Suppressor macrophage treated with lipopolysaccharide for 1 hour (primary cell): ENCODE data around the gene EXT2.

Experiments
- DNase-seq, 3 donors: peaks; one replicate each; pipeline ENCODE4 v3.0.0-alpha.2; 2020 to 2022

The EXT2 gene

DNA sequence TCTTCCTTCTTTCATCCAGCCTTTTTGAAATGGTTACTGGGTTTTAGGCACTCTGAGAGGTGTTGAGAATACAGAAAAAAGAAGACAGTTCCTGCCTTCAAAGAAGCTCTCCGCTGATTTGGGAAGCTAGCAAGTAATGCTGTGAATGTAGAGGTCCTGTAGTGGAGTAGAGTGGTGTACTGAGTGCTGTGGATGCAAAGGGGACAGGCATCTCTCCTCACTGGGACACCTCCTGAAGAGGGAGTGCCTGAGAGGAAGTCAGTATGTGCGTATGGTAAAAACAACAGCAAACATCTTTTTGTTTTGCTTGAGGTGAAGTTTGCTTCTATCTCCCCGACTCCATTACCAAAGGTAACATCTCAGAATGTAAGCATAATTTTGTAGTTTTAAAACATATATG is 77.5 kb downstream of the EXT2 start:
- no peak for DNase-seq

DNA sequence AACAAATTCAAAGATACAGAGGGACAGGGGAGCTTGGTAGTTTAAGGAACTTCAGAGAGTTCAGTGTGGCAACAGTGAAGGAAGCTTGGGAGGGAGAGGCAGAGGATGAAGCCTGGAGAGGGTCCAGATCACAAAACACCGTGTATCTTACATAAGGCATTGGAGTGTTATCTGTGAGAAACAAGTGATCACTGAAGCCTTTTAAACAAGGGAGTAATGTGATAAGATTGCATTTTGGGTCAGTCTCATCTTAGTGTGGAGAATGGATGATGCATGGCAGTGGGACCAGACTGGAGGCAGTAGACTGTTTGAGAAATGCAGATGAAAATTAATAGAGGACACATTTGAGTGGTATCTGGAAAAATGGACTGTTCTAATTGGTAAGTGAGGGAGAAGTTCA is 79.4 kb downstream of the EXT2 start:
- no peak for DNase-seq

DNA sequence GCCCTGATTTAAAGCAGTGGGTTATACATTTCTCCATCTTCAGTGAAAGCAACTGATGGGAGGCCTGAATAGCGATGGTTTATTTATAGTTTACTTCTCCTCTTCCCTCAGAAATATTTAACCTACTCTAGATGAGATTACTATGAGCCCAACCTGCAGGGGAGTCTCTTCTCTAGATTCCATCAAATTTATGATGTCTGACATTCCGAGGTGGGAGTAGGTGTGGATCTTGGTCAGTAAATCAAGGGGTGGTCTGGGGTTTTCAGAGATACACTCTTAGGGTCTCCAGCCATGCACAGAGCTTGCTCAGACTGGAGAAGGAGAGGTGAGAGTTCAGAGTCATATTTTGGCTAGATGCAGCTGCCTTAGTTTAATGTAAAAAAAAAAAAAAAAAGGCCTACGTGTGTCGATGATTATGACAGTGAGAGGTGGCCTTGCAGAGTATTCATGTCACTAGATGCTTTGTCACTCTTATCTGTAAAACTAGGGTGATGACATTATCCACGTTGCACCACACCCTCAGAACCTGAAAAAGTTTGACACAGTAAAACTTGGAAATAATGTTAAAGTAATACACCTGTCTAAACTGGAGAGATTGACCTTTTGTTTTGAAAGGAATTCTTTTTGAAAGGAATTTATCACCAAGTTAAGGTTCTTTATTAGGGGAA is 81.2 kb downstream of the EXT2 start:
- no peak for DNase-seq

DNA sequence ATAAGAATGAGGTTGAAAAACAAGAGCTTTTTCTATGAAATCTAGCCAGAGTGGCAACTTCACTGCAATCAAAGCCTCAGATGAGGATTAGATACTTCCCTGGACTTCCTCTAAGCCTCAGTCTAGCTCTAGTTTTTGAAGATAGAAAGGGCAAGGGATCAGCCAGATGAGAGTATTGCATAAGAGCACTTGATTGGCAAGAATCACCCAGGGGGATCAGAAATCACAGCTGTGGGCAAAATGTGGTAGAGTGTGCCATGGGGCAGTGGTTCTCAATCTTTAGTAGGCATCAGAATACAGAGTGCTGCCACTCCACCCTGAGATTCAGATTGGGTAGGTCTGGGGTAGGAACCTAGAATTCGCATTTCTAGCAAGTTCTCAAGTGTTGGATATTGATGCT is 82.4 kb downstream of the EXT2 start:
- DNase-seq, result no peak

DNA sequence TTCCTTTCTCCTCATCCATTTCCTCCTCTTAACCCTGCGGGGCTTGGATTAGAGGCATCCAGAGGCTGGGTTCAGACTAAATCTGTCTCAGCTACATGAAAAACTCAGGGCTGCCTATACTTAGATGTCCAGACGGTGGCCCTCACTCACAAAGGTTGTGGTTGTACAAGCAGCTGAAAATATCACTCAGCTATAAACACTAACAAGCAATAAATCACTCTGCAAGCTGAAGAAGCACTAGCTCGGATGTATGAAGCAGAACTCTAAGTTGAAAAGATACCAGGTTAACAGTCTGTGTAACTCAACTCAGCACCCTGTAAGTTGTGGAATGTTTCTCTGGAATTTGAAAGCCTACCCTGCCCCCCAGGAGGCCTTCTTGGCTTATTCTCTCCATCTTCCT is 82.9 kb downstream of the EXT2 start:
- DNase-seq, result no peak

DNA sequence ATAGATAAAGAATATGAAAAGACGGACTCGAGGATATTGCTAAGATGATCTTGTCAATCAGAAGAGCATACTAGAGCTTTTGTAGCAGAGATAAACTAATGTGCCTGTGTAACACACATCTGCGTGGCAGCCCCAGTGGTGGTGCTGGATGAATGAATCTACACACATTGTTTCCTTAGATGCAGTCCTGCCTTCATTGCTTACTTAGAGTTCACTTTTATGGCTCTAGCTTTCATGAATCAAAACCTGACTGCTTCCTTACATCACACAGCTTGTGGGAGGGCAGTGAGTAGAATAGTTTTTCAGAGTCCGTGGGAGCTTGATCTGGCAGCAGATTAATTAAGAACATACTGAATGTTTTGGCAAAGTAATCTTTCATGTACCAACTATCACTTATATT is 83.7 kb downstream of the EXT2 start:
- no peak for DNase-seq

DNA sequence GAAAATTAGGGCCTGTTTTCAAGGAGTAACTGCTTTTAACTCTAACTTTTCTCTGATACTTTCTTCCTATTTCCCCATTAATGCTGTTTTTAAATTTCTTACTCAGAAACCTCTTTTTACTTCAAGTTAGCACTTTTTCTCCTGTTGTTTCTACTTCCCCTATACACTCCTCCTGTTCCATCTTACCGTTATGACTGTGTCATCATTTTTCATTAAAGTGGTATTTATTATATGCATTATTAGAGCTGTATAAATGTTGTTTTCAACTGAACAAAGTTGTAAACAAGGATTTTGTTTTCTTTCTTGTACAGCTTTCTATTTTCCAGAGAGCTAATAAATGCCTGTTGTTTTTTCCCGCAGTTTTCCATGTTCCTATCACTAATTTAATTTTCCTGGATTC is 84.6 kb downstream of the EXT2 start:
- no peak for DNase-seq

DNA sequence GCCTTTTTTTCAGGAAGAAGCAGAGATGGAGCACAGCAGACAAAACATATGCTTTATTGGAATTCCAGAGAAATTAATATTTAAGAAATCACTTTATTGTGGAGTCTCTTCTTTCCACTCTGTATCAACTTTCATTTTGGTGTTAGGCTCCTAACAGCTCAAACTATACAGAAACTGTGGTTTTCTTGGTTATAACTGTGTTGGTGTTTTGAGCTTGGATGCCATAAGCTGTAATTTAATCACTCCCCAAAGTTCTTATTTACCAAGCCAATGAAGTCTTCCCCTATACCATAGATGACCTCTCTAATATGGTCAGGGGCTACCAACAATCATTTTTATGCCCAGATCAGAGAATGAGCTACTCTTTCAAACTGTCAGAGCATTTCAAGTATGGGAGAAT is 90.0 kb downstream of the EXT2 start:
- no peak for DNase-seq

DNA sequence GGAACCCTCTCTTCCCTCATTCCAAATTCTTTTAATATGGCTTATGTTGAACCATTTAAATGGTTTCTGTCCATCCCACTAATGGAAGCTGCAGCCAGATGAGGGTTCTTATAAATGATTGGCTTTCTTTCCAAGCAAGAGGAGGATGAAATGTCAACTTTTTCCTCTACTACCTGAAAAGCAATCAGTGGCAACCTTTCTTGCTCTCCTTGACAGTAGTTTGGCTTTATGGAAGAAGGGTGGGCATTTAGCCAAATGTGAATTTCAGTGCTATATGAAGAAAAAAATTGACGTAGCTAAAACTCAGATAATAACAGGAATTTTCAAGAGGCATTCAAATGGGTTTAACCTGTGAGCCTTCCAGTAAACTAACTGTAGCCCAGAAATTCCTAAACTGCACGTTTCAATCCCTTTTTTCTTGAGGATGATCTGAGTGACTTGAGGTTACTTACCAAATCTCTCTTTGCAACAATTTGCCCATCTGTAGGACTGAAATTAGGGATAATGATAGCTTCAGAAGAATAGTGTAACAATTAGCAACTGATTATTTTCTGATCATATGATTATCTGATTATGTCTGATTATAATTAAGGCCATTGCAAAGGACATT is 90.9 kb downstream of the EXT2 start:
- no peak for DNase-seq

DNA sequence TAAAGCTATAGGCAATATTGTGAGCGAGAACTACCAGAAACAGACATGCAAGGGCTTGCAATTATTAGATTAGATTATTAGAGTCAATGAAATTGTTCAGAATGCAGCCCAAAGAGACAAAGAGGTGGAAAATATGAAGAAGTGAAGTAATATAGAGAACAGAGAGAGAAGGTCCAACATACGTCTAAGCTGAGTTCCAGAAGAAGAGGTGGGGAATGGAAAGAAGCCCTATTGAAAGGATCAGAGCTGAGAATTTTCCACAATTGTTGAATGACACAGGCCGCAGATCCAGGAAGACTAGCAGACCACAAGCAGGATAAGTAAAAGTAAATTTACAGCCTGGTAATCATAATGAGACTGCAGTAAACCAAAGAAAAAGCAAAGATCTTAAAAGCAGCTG is 93.2 kb downstream of the EXT2 start:
- no peak for DNase-seq

DNA sequence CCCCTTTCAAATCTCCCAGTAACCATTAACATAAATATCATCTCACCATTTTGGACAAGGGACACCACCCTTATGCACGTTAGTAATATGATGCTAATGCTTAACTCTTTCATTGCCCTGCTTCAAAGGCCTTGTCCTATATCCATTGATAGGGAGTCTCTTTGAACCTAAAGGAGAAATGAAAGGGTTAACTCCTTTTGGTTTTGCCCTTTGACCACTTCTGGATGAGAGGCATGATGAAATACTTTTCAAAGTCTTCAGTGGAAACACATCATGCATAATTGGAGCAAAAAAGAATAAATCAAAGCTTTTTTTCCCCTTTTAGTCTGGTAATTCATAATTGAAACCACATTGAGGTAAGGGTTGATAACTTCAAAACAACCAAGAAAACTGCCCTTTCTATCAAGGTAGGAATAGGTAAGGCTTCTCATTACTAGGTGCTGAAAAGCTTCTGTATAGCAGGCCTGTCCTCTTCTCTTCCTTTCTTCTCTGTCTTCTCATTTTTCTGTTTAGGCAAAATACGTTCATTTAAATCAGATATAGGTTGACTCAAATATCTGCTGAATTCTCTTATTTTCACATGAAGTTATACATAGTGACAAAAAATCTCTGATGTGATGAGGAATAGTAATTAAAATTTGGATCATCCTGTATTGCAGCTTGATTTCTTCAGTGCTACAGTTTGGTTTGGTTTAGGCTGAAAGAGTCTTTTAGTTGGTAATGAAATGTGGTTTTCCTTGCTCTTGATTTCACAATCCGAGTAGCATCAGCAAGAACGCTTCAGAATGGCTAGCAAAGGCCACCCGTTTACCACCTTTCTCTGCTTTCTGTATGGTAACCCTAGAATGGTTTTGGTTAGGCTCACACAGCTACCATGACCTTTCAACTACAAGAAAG is 94.8 kb downstream of the EXT2 start:
- no peak for DNase-seq

DNA sequence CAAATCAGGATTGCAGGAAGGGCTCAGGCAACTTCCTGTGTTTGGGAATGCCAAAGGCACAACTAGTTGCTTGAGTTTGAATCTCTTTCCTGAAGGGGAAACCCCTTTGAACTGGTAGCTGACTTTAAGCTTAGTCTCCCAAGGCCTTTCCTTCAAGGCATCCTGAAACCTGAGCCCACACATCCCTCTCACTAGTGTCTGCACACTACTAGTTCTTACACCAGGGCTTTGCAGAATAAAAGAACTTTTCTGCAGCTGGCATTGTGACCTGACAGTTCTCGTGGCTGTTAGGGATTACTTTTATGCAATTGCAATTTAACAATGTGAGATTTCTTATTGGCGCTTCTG is 95.4 kb downstream of the EXT2 start:
- DNase-seq, result no peak

DNA sequence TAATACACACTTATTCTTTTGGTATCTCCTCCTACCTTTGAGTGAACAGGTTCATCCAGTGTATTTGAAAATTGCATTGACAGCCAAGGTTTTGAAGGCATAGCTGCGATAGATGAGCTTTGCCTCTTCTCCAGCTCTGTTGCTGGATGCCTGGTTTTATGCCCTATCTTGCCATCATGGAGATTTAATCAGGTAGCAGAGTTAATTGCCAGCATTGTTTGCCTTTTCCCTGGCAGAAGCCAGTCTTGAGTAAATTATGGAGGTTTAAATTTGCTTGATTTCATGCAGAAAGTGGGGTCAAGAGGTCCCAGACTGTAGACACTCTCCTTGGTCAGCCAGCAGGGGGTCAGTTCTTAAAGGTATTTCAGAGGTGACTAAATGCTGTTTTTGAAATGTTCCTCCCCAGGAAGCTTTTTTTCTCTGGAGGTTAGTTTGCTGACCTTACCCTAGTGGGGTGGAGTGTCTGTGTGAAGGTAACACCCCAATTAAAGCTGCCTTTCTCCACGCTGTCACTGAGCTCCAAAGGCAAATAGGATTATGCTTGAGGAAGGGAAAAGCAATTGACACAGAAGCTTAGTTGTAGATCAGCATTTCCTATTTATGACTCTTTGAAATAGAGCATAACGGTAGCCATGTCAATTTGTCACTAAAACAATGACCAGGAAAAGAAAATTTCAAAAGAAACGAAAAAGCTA is 96.0 kb downstream of the EXT2 start:
- DNase-seq, result no peak

DNA sequence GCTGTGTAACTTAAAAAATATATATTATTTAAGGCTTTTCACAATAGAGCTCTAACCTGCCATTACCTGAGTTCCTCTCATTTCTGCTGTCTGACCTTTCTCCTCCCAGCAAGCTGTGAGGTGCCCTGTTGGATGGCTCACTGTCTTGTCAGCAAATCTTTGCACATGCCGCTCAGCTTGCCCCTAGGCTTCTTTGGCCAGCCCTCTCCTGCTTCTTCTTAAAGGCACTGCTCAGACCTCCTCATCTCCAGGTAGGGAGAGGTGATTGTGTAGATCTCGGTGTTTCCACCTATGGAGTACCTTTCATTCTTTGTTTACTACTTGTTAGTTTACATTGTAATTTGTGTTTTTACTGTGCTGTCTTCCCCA is 96.5 kb downstream of the EXT2 start:
- DNase-seq, result no peak

DNA sequence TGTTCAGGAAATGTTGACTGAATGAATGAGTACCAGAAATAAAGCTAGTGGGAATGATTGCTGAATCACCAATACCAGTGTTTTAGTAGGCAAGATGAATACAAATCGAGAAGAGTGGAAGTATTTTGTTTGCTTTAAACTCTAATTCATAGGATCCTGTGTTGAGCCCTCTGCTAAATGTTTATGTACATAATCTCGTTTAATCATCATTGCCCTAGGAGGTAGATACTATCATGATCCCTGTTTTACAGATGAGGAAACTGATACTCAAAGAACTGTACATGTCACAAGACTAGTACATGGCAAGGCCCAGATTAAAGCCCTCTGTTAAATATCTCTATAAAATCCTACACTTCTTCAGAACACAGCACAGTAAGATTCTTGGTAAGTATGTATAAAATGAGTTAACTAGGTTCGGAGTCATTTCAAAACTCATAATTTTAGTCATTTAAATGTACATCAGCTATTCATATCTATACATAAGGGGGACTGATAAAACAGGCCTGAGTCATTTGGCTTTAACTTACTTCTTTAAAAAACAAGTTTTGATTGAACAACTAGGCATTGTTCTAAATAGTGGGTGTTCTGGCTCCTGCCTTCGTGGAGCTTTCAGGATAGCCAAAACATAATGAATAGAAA is 97.1 kb downstream of the EXT2 start:
- no peak for DNase-seq

DNA sequence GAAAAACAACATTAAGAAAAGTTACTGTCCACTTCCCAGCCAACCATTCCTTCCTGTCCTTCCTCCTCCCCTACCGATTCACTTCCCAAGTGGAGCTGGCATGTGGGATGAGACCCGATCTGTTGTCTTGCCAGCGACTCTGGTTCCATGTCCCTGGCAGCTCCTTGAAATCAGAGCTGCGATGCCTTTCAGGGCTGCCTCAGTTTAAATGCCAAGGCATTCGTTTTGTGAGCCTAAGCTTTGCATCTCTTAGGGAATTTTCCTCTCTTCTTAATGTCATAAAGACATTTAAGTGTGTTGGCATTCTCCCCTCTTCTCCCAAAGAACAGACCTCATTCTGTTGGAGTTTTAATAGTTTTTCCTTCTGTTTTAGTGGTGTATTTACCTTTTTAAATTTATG is 98.4 kb downstream of the EXT2 start:
- no peak for DNase-seq

DNA sequence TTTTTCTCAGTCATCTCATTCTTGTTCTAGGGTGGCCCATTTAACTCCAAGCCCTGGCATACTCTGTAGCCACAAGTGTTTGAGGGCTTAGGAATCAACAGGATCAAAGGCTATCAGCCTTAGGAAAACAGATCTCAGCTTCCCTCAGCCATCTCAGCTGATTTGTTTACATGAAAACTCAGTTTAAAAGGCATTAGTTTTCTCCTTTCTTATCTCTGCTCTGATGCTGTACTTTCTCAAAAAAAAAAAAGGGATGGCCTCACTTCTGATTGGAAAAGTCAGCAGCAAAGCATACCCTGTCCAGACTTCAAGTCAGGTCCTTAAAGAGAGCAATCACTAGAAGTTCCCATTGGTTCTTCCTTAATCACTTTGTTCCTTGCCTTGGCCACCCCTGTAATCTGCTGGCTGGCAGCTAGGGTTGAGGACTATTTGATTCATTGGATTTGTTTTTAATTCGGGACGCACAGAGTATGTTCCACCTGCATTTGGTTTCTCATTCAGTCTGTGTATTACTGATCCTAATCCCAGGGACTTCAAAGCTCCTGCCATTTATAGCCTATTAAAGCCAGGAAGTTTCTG is 102.8 kb downstream of the EXT2 start:
- DNase-seq, result no peak

DNA sequence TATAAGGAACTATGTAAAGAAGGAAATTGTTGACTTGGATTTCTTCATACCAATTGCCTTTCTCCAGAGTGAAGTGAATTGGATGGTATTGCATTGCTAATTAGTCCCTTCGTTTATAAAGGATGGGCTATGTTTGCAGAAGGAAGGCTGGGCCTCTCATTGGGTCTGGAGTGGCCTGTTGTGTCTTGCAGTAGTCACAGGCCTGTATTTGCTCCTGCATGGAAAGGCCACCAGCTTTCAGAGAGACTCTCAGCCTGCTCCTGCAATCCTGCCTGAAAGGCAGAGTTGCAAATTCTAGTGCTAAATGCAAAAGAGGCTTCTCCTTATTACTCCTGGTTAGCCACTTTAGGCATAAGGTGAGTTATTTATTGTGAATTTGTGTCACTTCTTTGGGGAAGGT is 103.8 kb downstream of the EXT2 start:
- no peak for DNase-seq

DNA sequence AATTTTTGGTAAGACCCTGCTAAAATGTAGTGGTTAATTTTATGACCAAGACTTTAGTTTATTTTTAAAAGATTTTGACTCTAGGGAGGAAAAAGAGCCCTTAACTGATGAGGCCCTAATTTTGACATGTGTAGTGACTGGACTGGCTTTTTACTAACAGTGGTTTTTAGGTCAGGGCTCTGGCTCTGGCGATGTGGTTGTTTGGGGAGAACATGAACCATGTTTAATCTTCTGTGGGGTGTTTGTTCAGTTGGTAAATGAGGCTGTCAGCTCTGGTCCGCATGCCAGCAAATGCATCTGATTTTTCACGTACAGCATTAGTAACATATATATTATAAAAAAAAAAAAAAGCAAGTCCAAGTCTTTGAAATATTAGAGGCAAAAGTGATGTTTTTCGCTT is 104.3 kb downstream of the EXT2 start:
- DNase-seq, result no peak

DNA sequence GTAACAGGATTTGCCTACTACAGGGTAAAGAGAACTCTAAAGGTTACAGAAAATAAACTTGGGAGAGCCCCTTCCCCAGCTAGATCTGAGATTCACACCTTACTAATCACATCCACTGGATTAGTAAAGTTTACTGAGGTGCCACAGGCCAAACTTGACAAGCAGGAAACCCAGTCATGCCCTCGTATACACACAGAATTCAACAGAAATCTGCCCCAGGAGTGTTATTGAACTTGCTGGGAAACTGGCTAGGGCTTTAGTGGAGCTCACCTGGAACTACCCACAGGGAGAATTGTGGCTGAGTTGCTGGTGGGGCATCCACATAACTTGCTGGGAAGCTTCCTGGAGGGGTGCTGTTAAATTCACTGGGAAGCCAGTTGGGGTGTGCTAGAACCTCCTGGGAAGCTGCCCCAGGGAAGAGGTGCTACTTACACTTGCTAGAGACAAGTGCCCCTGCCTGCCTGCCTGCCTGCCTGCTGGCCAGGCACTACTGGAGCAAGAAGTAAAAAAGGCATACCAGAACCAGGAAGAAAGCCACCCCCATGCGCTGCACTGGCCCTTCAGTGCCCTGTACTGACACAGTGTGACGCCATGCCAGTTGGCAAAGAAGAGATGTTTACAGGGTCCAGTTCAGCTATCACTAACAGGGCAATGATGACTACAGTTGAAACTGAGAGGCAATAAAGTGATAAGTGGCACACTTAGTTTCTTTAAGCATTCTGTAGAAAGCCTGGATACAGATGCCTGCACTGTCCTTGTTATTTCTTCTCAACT is 108.0 kb downstream of the EXT2 start:
- no peak for DNase-seq

DNA sequence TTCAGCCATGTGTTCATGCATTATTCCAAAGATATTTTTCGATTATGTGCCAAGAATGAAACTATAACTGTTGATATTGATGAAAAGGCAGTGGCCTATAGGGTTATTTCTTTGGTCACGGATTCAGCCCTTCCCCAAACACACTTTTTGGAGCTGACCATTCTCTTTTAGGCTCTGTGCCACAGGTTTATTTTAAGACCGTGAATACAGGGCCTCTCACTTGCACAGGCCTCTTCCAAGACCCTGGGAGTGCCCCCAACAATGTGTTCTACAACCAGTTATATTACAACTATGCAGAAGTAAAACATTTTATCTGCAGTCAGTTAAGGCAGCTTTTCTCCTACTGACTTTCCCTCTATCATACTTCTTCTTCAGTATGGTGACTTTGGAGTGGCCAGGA is 109.9 kb downstream of the EXT2 start:
- DNase-seq, result no peak

DNA sequence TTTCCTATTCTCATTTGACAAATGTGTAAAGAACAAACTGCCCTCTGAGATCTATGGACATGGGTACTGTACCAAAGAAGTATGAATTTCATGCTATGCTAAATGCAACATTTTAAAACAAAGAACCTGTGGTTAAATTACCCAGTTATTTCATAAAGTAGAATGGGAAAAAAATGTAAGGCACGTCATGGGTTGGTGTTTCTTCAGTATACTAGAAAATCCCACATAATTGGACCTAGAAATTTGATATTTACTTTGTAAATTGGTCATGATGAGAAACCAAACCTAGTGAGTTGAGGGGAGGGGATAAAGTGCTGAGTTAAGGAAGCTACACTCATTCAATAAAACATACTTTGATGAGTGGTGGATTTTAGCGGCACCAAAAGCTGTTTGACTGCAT is 110.4 kb downstream of the EXT2 start:
- DNase-seq, result no peak
